Measurements from ENCODE around the gene KIF21B.
A peak's percentile ranks its signal among the peaks of the same experiment; 100 is the strongest.

KIF21B gene

GRCh38 chr1:200992382-200993048 lies 31.0 kb downstream of the KIF21B start:
- no peak for DNase-seq (ENCODE audit: low spot score)

- no peak for DNase-seq (ENCODE audit: low spot score)
Observed at GRCh38 chr1:200991097-200991614, 32.4 kb downstream of the KIF21B start.

- no peak for DNase-seq (ENCODE audit: low spot score)
Observed at GRCh38 chr1:200990114-200990513, 33.4 kb downstream of the KIF21B start.

GRCh38 chr1:200989337-200989736 lies 34.2 kb downstream of the KIF21B start:
- DNase-seq (ENCODE audit: low spot score), result no peak

GRCh38 chr1:200988693-200989092 lies 34.8 kb downstream of the KIF21B start:
- no peak for DNase-seq (ENCODE audit: low spot score)

GRCh38 chr1:200985481-200985880 lies 38.0 kb downstream of the KIF21B start:
- DNase-seq (ENCODE audit: low spot score), result no peak

- no peak for DNase-seq (ENCODE audit: low spot score)
Observed at GRCh38 chr1:200983035-200983561, 40.4 kb downstream of the KIF21B start.

GRCh38 chr1:200982071-200982945 lies 41.2 kb downstream of the KIF21B start:
- DNase-seq (ENCODE audit: low spot score), result no peak

GRCh38 chr1:200981278-200981677 lies 42.2 kb downstream of the KIF21B start:
- DNase-seq (ENCODE audit: low spot score), result no peak

- no peak for DNase-seq (ENCODE audit: low spot score)
Observed at GRCh38 chr1:200980873-200981272, 42.6 kb downstream of the KIF21B start.

- no peak for DNase-seq (ENCODE audit: low spot score)
Observed at GRCh38 chr1:200980452-200980772, 43.1 kb downstream of the KIF21B start.

- DNase-seq (ENCODE audit: low spot score), result peak; percentile 44
Observed at GRCh38 chr1:200979574-200980451, 43.7 kb downstream of the KIF21B start.

GRCh38 chr1:200977071-200977754 lies 46.3 kb downstream of the KIF21B start:
- DNase-seq (ENCODE audit: low spot score), result no peak

- no peak for DNase-seq (ENCODE audit: low spot score)
Observed at GRCh38 chr1:200976634-200977033, 46.9 kb downstream of the KIF21B start.

GRCh38 chr1:200975458-200975857 lies 48.1 kb downstream of the KIF21B start:
- DNase-seq (ENCODE audit: low spot score), result no peak

- no peak for DNase-seq (ENCODE audit: low spot score)
Observed at GRCh38 chr1:200974711-200975110, 48.8 kb downstream of the KIF21B start.

GRCh38 chr1:200973937-200974657 lies 49.4 kb downstream of the KIF21B start:
- no peak for DNase-seq (ENCODE audit: low spot score)

- DNase-seq (ENCODE audit: low spot score), result no peak
Observed at GRCh38 chr1:200972985-200973742, 50.4 kb downstream of the KIF21B start.

- peak; percentile 48 for DNase-seq (ENCODE audit: low spot score)
Observed at GRCh38 chr1:200971955-200972711, 51.4 kb downstream of the KIF21B start.
